GM23338 (cell line): ENCODE results near the gene THRB.

Experiments used
- CREB1 ChIP-seq: fragments of 250-450 bp; sonication (Bioruptor Pico); IDR thresholded peaks from 2 replicates; pipeline ENCODE4 v1.5.0; 2020; ENCODE audit warnings: low read depth, mild to moderate bottlenecking, moderate library complexity
- EZH2 ChIP-seq: fragments of 200-600 bp; sonication (generic); IDR thresholded peaks from one replicate; pipeline ENCODE4 v1.8.0; 2017; ENCODE audit warnings: antibody characterized with exemption, mild to moderate bottlenecking, low read depth; ENCODE audit not compliant: unreplicated experiment
- EZH2phosphoT487 ChIP-seq: fragments of 200-600 bp; sonication (generic); IDR thresholded peaks from one replicate; pipeline ENCODE4 v1.8.1; 2018; ENCODE audit warnings: antibody characterized with exemption; ENCODE audit not compliant: unreplicated experiment
- JUNB ChIP-seq: IDR thresholded peaks from one replicate; pipeline ENCODE4 v1.6.1; 2016; ENCODE audit warnings: antibody characterized with exemption; ENCODE audit not compliant: unreplicated experiment
- NANOG ChIP-seq: IDR thresholded peaks from 2 replicates; pipeline ENCODE4 v1.6.1; 2016; ENCODE audit warnings: antibody characterized with exemption, borderline replicate concordance
- POLR2AphosphoS5 ChIP-seq: IDR thresholded peaks from 2 replicates; pipeline ENCODE4 v1.6.1; 2016; ENCODE audit warnings: antibody characterized with exemption, low read depth
- STAT1 ChIP-seq: IDR thresholded peaks from one replicate; pipeline ENCODE4 v1.6.1; 2016; ENCODE audit warnings: antibody characterized with exemption; ENCODE audit not compliant: unreplicated experiment
- ZNF114 ChIP-seq: fragments of 250-450 bp; sonication (Bioruptor Pico); IDR thresholded peaks from 2 replicates; pipeline ENCODE4 v1.5.0; 2020; ENCODE audit warnings: mild to moderate bottlenecking, moderate library complexity
- ZNF331 ChIP-seq: fragments of 250-450 bp; sonication (Bioruptor Pico); IDR thresholded peaks from 2 replicates; pipeline ENCODE4 v1.5.0; 2020; ENCODE audit warnings: low read depth, mild to moderate bottlenecking, moderate library complexity
- TF ChIP-seq, protein P1 (sequence below), 2 experiments: fragments of 200-600 bp in 1 of 2; sonication (generic) in 1 of 2; conservative IDR thresholded peaks; 2 replicates each; pipeline versions ENCODE4 v1.5.1 to v1.6.1; 2016 to 2017; ENCODE audit warnings: antibody characterized with exemption in 2 of 2, low read depth in 2 of 2, mild to moderate bottlenecking in 2 of 2, moderate library complexity in 1 of 2
- TF ChIP-seq, protein P2 (sequence below): IDR thresholded peaks from one replicate; pipeline ENCODE4 v1.6.1; 2018; ENCODE audit warnings: antibody characterized with exemption; ENCODE audit not compliant: unreplicated experiment
- TF ChIP-seq, protein P3 (sequence below): fragments of 250-450 bp; sonication (Bioruptor Pico); IDR thresholded peaks from 2 replicates; pipeline ENCODE4 v1.5.0; 2020; ENCODE audit warnings: mild to moderate bottlenecking, moderate library complexity

DNA sequence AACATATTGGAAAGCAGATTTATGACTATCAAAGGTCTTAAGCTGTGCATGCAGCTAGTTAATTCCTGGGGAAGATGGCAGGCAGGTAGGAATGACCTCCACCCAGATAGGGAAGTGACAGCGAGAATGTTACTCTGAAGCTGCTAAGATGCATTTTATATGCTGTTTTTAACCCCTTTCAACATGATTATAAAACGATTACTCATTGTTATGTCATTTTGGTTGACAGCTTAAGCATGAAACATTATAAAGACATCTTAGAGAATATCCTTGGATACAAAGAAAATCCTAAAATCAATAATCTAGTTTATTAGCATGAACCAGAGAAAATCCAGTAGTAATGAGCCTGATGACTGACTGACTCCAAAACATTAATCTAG is 329.1 kb downstream of the THRB start:
- TF ChIP-seq, protein P1, sequence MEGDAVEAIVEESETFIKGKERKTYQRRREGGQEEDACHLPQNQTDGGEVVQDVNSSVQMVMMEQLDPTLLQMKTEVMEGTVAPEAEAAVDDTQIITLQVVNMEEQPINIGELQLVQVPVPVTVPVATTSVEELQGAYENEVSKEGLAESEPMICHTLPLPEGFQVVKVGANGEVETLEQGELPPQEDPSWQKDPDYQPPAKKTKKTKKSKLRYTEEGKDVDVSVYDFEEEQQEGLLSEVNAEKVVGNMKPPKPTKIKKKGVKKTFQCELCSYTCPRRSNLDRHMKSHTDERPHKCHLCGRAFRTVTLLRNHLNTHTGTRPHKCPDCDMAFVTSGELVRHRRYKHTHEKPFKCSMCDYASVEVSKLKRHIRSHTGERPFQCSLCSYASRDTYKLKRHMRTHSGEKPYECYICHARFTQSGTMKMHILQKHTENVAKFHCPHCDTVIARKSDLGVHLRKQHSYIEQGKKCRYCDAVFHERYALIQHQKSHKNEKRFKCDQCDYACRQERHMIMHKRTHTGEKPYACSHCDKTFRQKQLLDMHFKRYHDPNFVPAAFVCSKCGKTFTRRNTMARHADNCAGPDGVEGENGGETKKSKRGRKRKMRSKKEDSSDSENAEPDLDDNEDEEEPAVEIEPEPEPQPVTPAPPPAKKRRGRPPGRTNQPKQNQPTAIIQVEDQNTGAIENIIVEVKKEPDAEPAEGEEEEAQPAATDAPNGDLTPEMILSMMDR (conservative IDR thresholded peaks at IDR 0.05; ENCODE audit: low read depth in 2 of 2): no peak
- no peak for TF ChIP-seq POLR2AphosphoS5
- no peak for TF ChIP-seq EZH2phosphoT487
- TF ChIP-seq, protein P2, sequence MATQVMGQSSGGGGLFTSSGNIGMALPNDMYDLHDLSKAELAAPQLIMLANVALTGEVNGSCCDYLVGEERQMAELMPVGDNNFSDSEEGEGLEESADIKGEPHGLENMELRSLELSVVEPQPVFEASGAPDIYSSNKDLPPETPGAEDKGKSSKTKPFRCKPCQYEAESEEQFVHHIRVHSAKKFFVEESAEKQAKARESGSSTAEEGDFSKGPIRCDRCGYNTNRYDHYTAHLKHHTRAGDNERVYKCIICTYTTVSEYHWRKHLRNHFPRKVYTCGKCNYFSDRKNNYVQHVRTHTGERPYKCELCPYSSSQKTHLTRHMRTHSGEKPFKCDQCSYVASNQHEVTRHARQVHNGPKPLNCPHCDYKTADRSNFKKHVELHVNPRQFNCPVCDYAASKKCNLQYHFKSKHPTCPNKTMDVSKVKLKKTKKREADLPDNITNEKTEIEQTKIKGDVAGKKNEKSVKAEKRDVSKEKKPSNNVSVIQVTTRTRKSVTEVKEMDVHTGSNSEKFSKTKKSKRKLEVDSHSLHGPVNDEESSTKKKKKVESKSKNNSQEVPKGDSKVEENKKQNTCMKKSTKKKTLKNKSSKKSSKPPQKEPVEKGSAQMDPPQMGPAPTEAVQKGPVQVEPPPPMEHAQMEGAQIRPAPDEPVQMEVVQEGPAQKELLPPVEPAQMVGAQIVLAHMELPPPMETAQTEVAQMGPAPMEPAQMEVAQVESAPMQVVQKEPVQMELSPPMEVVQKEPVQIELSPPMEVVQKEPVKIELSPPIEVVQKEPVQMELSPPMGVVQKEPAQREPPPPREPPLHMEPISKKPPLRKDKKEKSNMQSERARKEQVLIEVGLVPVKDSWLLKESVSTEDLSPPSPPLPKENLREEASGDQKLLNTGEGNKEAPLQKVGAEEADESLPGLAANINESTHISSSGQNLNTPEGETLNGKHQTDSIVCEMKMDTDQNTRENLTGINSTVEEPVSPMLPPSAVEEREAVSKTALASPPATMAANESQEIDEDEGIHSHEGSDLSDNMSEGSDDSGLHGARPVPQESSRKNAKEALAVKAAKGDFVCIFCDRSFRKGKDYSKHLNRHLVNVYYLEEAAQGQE: no peak
- TF ChIP-seq EZH2: no peak
- no peak for TF ChIP-seq STAT1
- TF ChIP-seq JUNB: no peak
- no peak for TF ChIP-seq ZNF114 (CRISPR knock-in tag)
- TF ChIP-seq NANOG: no peak
- TF ChIP-seq CREB1 (CRISPR knock-in tag): no peak
- no peak for TF ChIP-seq ZNF331 (CRISPR knock-in tag)
- TF ChIP-seq, protein P3, sequence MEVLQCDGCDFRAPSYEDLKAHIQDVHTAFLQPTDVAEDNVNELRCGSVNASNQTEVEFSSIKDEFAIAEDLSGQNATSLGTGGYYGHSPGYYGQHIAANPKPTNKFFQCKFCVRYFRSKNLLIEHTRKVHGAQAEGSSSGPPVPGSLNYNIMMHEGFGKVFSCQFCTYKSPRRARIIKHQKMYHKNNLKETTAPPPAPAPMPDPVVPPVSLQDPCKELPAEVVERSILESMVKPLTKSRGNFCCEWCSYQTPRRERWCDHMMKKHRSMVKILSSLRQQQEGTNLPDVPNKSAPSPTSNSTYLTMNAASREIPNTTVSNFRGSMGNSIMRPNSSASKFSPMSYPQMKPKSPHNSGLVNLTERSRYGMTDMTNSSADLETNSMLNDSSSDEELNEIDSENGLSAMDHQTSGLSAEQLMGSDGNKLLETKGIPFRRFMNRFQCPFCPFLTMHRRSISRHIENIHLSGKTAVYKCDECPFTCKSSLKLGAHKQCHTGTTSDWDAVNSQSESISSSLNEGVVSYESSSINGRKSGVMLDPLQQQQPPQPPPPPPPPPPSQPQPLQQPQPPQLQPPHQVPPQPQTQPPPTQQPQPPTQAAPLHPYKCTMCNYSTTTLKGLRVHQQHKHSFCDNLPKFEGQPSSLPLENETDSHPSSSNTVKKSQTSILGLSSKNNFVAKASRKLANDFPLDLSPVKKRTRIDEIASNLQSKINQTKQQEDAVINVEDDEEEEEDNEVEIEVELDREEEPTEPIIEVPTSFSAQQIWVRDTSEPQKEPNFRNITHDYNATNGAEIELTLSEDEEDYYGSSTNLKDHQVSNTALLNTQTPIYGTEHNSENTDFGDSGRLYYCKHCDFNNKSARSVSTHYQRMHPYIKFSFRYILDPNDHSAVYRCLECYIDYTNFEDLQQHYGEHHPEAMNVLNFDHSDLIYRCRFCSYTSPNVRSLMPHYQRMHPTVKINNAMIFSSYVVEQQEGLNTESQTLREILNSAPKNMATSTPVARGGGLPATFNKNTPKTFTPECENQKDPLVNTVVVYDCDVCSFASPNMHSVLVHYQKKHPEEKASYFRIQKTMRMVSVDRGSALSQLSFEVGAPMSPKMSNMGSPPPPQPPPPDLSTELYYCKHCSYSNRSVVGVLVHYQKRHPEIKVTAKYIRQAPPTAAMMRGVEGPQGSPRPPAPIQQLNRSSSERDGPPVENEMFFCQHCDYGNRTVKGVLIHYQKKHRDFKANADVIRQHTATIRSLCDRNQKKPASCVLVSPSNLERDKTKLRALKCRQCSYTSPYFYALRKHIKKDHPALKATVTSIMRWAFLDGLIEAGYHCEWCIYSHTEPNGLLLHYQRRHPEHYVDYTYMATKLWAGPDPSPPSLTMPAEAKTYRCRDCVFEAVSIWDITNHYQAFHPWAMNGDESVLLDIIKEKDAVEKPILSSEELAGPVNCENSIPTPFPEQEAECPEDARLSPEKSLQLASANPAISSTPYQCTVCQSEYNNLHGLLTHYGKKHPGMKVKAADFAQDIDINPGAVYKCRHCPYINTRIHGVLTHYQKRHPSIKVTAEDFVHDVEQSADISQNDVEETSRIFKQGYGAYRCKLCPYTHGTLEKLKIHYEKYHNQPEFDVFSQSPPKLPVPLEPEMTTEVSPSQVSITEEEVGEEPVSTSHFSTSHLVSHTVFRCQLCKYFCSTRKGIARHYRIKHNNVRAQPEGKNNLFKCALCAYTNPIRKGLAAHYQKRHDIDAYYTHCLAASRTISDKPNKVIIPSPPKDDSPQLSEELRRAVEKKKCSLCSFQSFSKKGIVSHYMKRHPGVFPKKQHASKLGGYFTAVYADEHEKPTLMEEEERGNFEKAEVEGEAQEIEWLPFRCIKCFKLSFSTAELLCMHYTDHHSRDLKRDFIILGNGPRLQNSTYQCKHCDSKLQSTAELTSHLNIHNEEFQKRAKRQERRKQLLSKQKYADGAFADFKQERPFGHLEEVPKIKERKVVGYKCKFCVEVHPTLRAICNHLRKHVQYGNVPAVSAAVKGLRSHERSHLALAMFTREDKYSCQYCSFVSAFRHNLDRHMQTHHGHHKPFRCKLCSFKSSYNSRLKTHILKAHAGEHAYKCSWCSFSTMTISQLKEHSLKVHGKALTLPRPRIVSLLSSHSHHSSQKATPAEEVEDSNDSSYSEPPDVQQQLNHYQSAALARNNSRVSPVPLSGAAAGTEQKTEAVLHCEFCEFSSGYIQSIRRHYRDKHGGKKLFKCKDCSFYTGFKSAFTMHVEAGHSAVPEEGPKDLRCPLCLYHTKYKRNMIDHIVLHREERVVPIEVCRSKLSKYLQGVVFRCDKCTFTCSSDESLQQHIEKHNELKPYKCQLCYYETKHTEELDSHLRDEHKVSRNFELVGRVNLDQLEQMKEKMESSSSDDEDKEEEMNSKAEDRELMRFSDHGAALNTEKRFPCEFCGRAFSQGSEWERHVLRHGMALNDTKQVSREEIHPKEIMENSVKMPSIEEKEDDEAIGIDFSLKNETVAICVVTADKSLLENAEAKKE (CRISPR knock-in tag): no peak
